Activated T-cell treated with anti-CD3 and anti-CD28 coated beads, Interleukin-2, amount 50 U/mL, for 24 hours (primary cell): ENCODE data around the gene TMEM178B.
"Not testable (repeated sequence)": the region's sequence is repeated elsewhere in the genome, so short reads cannot be mapped to it uniquely, and the experiment has no call there.

Experiments
- DNase-seq: peaks from one replicate; pipeline ENCODE4 v3.0.0-alpha.2; 2020
- H3K27ac Mint-ChIP-seq: 2 replicates; pipeline ENCODE4 v1.8.0; 2020; ENCODE audit warnings: mild to moderate bottlenecking, mixed read lengths
- H3K27me3 Mint-ChIP-seq: 2 replicates; pipeline ENCODE4 v1.8.0; 2020; ENCODE audit warnings: mixed read lengths
- H3K36me3 Mint-ChIP-seq: 2 replicates; pipeline ENCODE4 v1.8.0; 2020; ENCODE audit warnings: low read depth, mixed read lengths
- H3K4me1 Mint-ChIP-seq: 2 replicates; pipeline ENCODE4 v1.8.0; 2020; ENCODE audit warnings: low read depth, mixed read lengths
- H3K4me3 Mint-ChIP-seq: 2 replicates; pipeline ENCODE4 v1.8.0; 2020; ENCODE audit warnings: mild to moderate bottlenecking, moderate library complexity, mixed read lengths
- H3K9me3 Mint-ChIP-seq: 2 replicates; pipeline ENCODE4 v1.8.0; 2020; ENCODE audit warnings: mixed read lengths

The TMEM178B gene

GRCh38 chr7:141103847-141104429 lies 30.1 kb downstream of the TMEM178B start:
- Mint-ChIP-seq H3K4me3 (no peak overlapping the region), H3K27ac (no peak overlapping the region), H3K27me3 (peaks cover 25% of the 10 kb centered on the region), H3K36me3 (no peaks in the 10 kb centered on the region), H3K4me1 (no peaks in the 10 kb centered on the region), H3K9me3 (no peaks in the 10 kb centered on the region)
- DNase-seq: no peak

- Mint-ChIP-seq H3K4me3 (no peak overlapping the region), H3K9me3 (no peaks in the 10 kb centered on the region), H3K27me3 (peaks cover 16% of the 10 kb centered on the region), H3K27ac (no peak overlapping the region), H3K4me1 (no peaks in the 10 kb centered on the region), H3K36me3 (no peaks in the 10 kb centered on the region)
- DNase-seq: no peak
Observed at GRCh38 chr7:141113131-141113530, 39.3 kb downstream of the TMEM178B start.

DNA sequence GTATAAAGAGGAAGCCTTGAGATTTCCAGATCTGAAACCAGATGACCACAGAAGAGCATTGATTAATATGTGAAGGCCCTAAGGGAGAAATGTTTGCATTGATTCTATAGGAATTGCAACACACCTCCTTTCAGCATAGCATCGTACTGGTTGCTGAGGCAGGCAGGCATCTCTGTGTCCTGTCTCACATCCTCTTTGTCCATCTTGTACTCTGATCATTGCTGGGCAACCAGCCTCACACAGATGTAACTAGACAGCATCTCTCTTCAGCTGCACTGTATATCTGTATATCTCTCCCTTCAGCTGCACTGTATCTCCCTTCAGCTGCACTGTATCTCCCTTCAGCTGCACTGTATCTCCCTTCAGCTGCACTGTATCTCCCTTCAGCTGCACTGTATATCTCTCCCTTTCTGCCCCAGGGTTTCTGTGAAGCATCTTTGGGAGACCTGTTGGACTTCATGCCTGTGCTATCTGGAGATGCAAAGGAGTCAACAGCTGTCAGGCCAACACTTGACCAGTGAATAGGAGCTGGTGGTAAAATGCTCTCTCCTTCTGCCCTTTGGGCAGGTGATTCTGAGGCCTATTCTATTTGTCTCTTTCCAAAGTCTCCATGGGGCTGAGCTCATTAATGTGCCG lies 40.3 kb downstream of the TMEM178B start:
- Mint-ChIP-seq H3K27ac (no peak overlapping the region), H3K4me1 (no peaks in the 10 kb centered on the region), H3K9me3 (no peaks in the 10 kb centered on the region), H3K4me3 (no peak overlapping the region), H3K27me3 (peaks cover 16% of the 10 kb centered on the region), H3K36me3 (no peaks in the 10 kb centered on the region)
- no peak for DNase-seq

DNA sequence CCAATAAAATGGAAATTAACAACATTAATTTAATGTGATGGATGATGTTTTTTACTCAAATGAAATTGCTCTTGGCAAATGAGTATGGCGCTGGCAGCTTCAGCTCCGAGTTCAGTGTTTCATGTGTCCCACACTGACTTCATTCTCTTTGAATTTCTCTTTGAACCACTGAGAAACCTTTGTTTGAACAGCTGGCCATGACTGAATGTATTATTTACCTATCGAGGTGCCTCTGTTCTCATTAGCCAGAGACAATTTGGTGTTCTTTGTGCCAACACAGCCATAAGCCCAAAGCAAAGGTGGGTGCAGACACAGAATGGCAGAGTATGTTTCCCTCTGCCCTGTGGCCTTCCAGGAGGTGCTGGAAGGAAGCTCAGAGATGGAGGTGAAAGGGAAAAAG lies 42.1 kb downstream of the TMEM178B start:
- H3K4me3 Mint-ChIP-seq: no peak overlapping the region
- H3K4me1 Mint-ChIP-seq: no peaks in the 10 kb centered on the region
- no peak overlapping the region for H3K27ac Mint-ChIP-seq
- DNase-seq: no peak
- H3K27me3 Mint-ChIP-seq: peaks cover 16% of the 10 kb centered on the region
- H3K36me3 Mint-ChIP-seq: no peaks in the 10 kb centered on the region
- H3K9me3 Mint-ChIP-seq: no peaks in the 10 kb centered on the region

DNA sequence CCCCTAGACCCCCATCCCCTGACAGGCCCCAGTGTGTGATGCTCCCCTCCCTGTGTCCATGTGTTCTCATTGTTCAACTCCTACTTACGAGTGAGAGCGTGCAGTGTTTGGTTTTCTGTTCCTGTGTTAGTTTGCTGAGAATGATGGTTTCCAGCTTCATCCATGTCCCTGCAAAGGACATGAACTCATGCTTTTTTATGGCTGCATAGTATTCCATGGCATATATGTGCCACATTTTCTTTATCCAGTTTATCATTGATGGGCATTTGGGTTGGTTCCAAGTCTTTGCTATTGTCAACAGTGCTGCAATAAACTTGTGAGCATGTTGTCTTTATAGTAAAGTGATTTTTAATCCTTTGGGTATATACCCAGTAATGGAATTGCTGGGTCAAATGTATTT lies 42.8 kb downstream of the TMEM178B start:
- DNase-seq, H3K36me3 Mint-ChIP-seq, H3K9me3 Mint-ChIP-seq, H3K4me1 Mint-ChIP-seq, H3K27ac Mint-ChIP-seq, H3K4me3 Mint-ChIP-seq: not testable (repeated sequence)
- peaks cover 22% of the 10 kb centered on the region for H3K27me3 Mint-ChIP-seq

DNA sequence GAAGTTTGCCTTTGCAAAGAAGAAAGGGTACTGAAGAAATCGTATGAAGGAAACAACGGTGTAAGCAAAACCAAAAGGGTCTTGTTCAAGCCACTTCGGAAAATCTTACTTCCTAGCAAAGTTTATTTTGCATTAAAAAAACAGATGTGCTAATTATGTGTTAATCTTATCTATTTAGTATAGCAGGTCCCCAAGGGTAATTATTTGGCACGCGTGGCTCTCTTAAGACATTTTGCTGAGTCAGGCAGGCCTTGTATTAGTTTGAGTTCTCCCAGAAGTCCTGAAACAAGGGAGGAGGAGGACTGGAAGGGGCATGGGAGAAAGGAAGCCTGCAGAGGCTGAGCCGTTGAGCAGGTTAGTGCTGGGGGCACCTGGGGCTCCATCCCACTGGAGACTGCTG lies 44.9 kb downstream of the TMEM178B start:
- Mint-ChIP-seq H3K9me3 (no peaks in the 10 kb centered on the region), H3K36me3 (no peaks in the 10 kb centered on the region), H3K27ac (no peak overlapping the region), H3K4me1 (no peaks in the 10 kb centered on the region), H3K4me3 (no peak overlapping the region), H3K27me3 (peaks cover 30% of the 10 kb centered on the region)
- DNase-seq: no peak

- H3K36me3 Mint-ChIP-seq: no peaks in the 10 kb centered on the region
- H3K9me3 Mint-ChIP-seq: no peaks in the 10 kb centered on the region
- no peak overlapping the region for H3K27ac Mint-ChIP-seq
- no peak for DNase-seq
- H3K4me3 Mint-ChIP-seq: no peak overlapping the region
- H3K27me3 Mint-ChIP-seq: peaks cover 30% of the 10 kb centered on the region
- H3K4me1 Mint-ChIP-seq: no peaks in the 10 kb centered on the region
Observed at GRCh38 chr7:141119187-141119586, 45.3 kb downstream of the TMEM178B start.

GRCh38 chr7:141122736-141123135 lies 48.9 kb downstream of the TMEM178B start:
- H3K27me3 Mint-ChIP-seq: peaks cover 20% of the 10 kb centered on the region
- DNase-seq: no peak
- H3K4me1 Mint-ChIP-seq: no peaks in the 10 kb centered on the region
- no peak overlapping the region for H3K27ac Mint-ChIP-seq
- H3K36me3 Mint-ChIP-seq: no peaks in the 10 kb centered on the region
- no peaks in the 10 kb centered on the region for H3K9me3 Mint-ChIP-seq
- no peak overlapping the region for H3K4me3 Mint-ChIP-seq

DNA sequence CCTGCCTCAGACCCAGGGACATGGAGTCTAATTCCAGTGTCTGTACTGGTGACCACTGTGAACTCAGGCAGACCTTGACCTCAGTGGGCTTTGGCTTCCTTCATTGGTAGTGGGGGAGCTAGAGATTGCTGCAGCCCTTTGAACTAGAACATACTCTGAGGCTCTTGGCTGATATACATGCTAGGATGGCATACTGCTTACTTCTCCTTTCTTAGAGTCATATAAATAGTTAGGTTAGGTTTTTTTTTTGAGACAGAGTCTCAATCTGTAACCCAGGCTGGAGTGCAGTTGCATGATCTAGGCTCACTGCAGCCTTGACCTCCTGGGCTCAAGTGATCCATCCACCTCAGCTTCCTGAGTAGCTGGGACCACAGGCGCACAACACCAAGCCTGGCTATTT lies 49.7 kb downstream of the TMEM178B start:
- H3K27me3 Mint-ChIP-seq: peaks cover 22% of the 10 kb centered on the region

DNA sequence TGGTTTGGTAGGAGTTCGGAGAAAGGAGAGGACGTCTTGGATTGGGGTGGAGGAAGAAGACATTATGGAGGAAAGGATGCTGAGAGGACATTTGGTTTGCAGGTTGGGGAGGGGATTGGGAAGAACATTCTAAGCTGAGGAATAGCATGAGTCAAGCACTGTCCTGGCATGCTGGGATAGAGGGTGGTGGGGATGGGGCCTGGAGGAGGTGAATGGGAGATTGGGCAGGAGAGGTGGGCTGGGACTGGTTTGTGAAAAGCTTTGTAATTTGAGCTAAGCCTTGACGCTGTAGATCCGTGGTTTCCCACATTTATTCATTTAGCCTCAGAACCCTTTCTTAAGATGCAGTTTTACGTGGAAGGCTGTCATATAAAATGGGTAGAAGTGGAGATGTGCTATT lies 52.2 kb downstream of the TMEM178B start:
- Mint-ChIP-seq H3K27me3 (peaks cover 30% of the 10 kb centered on the region), H3K9me3 (no peaks in the 10 kb centered on the region), H3K27ac (no peak overlapping the region), H3K4me1 (no peaks in the 10 kb centered on the region), H3K4me3 (no peak overlapping the region), H3K36me3 (no peaks in the 10 kb centered on the region)
- no peak for DNase-seq

More for the DNA sequence above, 49.7 kb downstream of the TMEM178B start:
- Mint-ChIP-seq H3K9me3 (no peaks in the 10 kb centered on the region), H3K4me1 (no peaks in the 10 kb centered on the region), H3K4me3 (no peak overlapping the region), H3K27ac (no peak overlapping the region), H3K36me3 (no peaks in the 10 kb centered on the region)
- DNase-seq: no peak

DNA sequence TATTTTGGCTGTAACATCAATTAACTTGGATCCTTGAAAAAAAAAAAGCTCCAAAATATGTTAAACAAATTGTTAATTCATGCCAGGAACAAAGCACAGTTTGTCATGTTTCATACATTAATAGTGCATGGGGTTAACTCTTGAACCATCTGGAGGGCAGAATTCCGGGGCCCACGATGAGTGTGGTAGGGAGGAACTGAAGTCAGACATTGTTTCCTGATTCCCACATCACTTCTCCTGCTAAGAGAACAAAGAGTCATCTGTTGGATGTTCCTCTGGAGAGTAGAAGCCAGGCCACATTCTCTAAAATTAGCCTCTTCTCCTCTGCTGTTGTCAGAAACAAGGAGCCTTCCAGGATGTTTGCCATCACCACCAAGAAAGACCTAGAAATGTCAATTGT lies 54.6 kb downstream of the TMEM178B start:
- peaks cover 29% of the 10 kb centered on the region for H3K27me3 Mint-ChIP-seq

DNA sequence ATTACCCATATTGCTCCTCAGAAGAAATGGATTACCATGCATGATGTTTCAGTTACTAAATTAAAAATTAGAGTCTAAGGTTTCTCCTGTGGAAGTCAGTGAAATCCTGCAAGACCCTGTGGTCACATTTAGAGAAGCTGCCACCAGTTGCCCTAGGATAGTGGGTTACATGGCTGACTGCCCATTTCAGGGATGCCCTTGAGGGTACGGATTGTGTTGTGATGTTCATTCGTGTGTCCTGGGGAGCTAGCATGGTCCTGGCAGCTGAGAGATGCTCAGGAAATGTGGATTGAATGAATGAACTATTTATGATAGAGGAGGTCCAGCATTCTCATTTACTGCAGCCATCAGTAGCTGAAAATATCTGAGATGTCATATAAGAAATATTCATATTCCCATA lies 55.1 kb downstream of the TMEM178B start:
- DNase-seq: no peak
- peaks cover 9% of the 10 kb centered on the region for H3K9me3 Mint-ChIP-seq
- no peaks in the 10 kb centered on the region for H3K36me3 Mint-ChIP-seq
- H3K27me3 Mint-ChIP-seq: peaks cover 29% of the 10 kb centered on the region
- H3K4me3 Mint-ChIP-seq: no peak overlapping the region
- H3K4me1 Mint-ChIP-seq: no peaks in the 10 kb centered on the region
- H3K27ac Mint-ChIP-seq: no peak overlapping the region

More for the DNA sequence above, 54.6 kb downstream of the TMEM178B start:
- no peak for DNase-seq
- H3K4me1 Mint-ChIP-seq: no peaks in the 10 kb centered on the region
- H3K27ac Mint-ChIP-seq: no peak overlapping the region
- H3K9me3 Mint-ChIP-seq: peaks cover 6% of the 10 kb centered on the region
- no peak overlapping the region for H3K4me3 Mint-ChIP-seq
- H3K36me3 Mint-ChIP-seq: no peaks in the 10 kb centered on the region

DNA sequence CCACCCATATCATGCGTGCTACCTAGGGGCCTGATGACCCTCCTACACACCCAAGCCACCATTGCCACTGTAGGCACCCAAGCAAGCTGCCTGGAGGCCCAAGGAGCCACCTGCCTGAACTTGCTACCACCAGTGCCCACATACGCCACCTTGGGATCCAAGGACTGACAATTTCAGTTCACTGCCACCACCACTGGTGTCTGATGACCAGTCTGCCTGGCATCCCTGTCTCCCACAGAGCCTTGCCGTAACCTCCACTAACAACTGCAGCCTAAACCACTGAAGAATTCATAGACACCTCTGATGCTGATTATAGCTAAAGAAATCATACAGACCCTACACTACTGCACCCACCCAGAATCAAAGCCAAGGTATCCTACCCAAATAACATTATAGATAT lies 58.8 kb downstream of the TMEM178B start:
- peaks cover 9% of the 10 kb centered on the region for H3K9me3 Mint-ChIP-seq
- H3K4me1 Mint-ChIP-seq: no peaks in the 10 kb centered on the region
- no peaks in the 10 kb centered on the region for H3K36me3 Mint-ChIP-seq
- H3K27me3 Mint-ChIP-seq: peaks cover 24% of the 10 kb centered on the region
- no peak overlapping the region for H3K27ac Mint-ChIP-seq
- DNase-seq: no peak
- H3K4me3 Mint-ChIP-seq: no peak overlapping the region

GRCh38 chr7:141133646-141134045 lies 59.8 kb downstream of the TMEM178B start:
- H3K9me3 Mint-ChIP-seq: peaks cover 9% of the 10 kb centered on the region
- H3K4me3 Mint-ChIP-seq: no peak overlapping the region
- no peaks in the 10 kb centered on the region for H3K4me1 Mint-ChIP-seq
- DNase-seq: no peak
- H3K27me3 Mint-ChIP-seq: peaks cover 19% of the 10 kb centered on the region
- H3K36me3 Mint-ChIP-seq: no peaks in the 10 kb centered on the region
- no peak overlapping the region for H3K27ac Mint-ChIP-seq

- Mint-ChIP-seq H3K27me3 (no peaks in the 10 kb centered on the region), H3K4me1 (no peaks in the 10 kb centered on the region), H3K4me3 (no peak overlapping the region), H3K36me3 (no peaks in the 10 kb centered on the region), H3K9me3 (peaks cover 7% of the 10 kb centered on the region), H3K27ac (no peak overlapping the region)
- no peak for DNase-seq
Observed at GRCh38 chr7:141142058-141142457, 68.2 kb downstream of the TMEM178B start.
